BE2C (cell line): Measurements from ENCODE around the gene MEF2D.

Experiments used
- DNase-seq: peaks from one replicate; pipeline ENCODE4 v3.0.0-alpha.2; 2020
- H3K27me3 ChIP-seq: fragments of 250-450 bp; sonication (Bioruptor Pico); 2 replicates; pipeline ENCODE4 v1.5.1; 2020; ENCODE audit warnings: mild to moderate bottlenecking
- H3K36me3 ChIP-seq: fragments of 250-450 bp; sonication (Bioruptor Pico); 2 replicates; pipeline ENCODE4 v1.5.1; 2020; ENCODE audit warnings: mild to moderate bottlenecking
- H3K4me1 ChIP-seq: fragments of 250-450 bp; sonication (Bioruptor Pico); 2 replicates; pipeline ENCODE4 v1.5.1; 2020
- H3K4me3 ChIP-seq: 2 replicates; pipeline ENCODE4 v1.5.1; 2011; ENCODE audit warnings: low read depth, low read length
- H3K9me3 ChIP-seq: fragments of 250-450 bp; sonication (Bioruptor Pico); 2 replicates; pipeline ENCODE4 v1.5.1; 2020
- CTCF ChIP-seq: IDR thresholded peaks from 2 replicates; pipeline ENCODE4 v1.5.1; 2012; ENCODE audit warnings: mild to moderate bottlenecking, low read depth, low read length

The MEF2D gene

GRCh38 chr1:156493154-156493631 lies 7.4 kb downstream of the MEF2D start:
- Histone ChIP-seq H3K4me3 (no peak overlapping the region), H3K4me1 (peaks cover 34% of the 10 kb centered on the region), H3K36me3 (peaks cover 7% of the 10 kb centered on the region; the same call in 1 of the 2 replicates), H3K9me3 (no peaks in the 10 kb centered on the region), H3K27me3 (no peaks in the 10 kb centered on the region)
- TF ChIP-seq CTCF, result no peak
- no peak for DNase-seq

DNA sequence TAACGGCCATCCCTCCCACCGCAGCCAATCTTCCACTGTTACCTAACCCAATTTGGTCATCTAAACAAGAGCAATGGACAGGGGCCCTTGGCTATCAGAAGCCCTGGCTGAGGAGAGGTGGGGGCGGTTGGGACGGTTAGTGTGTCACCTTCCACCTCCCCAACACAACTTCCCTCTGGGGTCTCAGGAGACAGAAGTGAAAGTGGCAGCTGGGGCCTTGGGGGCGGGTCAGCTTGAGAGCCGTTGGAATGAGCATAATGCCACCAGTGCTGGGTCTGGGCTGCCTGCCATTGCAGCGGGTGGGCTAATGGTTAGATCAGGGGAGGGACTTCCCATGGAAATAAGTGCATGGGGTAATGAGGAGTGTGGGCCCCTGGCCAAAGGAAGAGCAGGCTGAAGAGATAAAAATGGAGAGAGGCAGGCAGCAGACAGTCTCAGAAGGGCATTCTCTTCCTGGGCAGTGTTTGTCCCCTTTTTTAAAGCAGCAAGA lies 7.9 kb downstream of the MEF2D start:
- Histone ChIP-seq H3K27me3 (no peaks in the 10 kb centered on the region), H3K36me3 (peaks cover 7% of the 10 kb centered on the region; the same call in 1 of the 2 replicates), H3K4me1 (peaks cover 37% of the 10 kb centered on the region), H3K9me3 (no peaks in the 10 kb centered on the region), H3K4me3 (no peak overlapping the region)
- no peak for DNase-seq
- TF ChIP-seq CTCF, result no peak

DNA sequence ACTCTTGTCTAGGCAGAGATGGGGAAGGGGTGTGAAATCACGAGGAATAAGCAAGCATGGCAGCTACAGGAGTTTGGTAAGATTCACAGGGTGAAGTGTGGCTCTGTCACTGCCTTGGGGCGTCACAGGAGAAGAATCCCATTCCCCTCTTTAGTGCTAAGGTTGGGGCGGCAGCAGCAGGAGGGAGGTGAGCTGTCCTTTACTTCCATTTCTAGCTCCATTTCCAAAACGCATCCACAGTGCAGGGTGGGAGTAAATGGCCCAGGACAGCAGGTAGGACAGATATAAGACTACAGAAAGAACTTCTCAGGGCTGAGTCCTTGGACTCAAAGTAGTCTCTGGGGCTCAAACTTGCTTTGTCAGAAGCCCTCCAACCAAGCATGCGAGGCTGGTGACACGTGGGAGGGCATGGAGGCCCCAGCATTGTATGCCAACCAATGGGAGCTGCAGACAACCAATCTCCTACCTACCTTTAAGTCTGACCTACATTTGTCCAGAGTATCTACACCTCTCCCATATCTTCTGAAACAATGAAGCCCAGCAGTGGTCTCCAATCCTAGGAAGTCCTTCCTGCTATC lies 8.5 kb downstream of the MEF2D start:
- TF ChIP-seq CTCF, result no peak
- peaks cover 37% of the 10 kb centered on the region for H3K4me1 ChIP-seq
- H3K9me3 ChIP-seq, result no peaks in the 10 kb centered on the region
- no peak for DNase-seq
- no peak overlapping the region for H3K4me3 ChIP-seq
- no peaks in the 10 kb centered on the region for H3K27me3 ChIP-seq
- peaks cover 7% of the 10 kb centered on the region; the same call in 1 of the 2 replicates for H3K36me3 ChIP-seq

DNA sequence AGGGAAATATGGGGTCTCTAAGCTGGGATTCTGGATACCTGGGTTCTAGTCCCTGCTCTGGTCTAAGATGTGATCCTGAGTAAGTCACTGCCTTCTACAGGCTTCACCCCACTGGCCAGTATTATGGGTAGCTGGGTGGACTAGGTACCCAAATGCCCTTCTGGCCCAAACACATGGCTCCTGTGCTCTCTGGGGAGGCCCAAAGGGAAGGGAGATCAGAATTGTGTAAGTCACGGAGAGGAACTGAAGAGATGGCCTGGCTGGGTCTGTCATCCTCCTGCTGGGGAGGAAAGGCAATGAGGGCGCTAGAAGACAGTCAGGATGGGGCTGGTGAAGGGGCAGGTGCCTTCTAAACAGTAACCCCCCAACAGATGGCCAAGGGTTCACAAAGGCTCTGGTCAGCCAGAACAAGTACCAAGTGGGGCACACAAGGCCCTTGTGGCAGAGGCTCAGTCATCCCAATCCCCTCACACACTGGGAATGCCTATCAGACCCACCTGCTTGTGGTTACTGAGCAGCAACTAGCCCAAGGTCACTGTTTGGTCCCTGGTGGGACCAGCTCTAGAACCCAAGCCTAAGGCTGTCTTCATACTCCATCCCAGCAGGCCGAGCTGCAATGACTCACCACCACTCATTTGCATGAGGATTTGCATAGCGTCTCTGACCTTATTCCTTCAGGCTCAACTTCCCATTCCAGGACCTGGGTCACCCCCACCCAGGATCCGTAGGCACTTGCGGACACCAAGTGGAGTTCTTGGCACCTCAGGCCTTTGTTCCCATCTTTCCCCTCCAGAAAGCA lies 9.2 kb downstream of the MEF2D start:
- H3K4me1 ChIP-seq, result peaks cover 30% of the 10 kb centered on the region
- H3K27me3 ChIP-seq, result no peaks in the 10 kb centered on the region
- peaks cover 5% of the 10 kb centered on the region; the same call in 1 of the 2 replicates for H3K36me3 ChIP-seq
- H3K9me3 ChIP-seq, result no peaks in the 10 kb centered on the region
- TF ChIP-seq CTCF, result no peak
- no peak for DNase-seq
- H3K4me3 ChIP-seq, result no peak overlapping the region

DNA sequence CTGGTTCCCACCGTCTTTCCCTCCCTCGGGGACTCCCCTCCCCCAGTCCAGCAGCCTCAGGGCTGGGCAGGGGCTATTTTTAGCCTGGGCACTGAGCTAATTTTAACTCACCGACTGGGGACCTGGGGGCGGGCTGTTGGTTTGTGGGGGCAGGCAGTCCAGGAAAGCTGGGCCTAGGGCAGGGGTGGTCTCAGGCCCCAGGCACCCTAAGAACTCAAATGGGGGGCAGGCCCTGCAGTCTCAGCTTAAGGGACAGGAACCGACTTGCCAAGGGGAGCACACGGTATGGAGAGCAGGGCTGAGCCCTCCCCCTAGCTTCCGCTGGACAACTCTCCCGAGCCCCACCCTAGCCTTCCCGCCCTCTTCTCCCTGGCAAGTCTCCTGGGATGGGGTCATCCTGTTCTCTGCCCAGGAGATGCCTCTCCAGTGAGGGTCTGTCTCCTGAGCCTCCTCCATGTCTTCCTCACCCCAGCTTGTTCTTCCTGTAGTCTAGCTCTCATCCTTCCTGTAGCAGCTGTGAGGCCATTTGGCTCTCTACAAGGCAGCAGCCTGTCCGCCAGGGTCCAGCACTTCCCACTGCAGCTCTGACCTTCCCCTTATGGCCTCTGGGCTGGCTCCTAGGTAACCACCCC lies 10.1 kb downstream of the MEF2D start:
- H3K27me3 ChIP-seq, result no peaks in the 10 kb centered on the region
- peaks cover 5% of the 10 kb centered on the region; the same call in 1 of the 2 replicates for H3K36me3 ChIP-seq
- TF ChIP-seq CTCF, result no peak
- DNase-seq, result no peak
- H3K9me3 ChIP-seq, result no peaks in the 10 kb centered on the region
- H3K4me3 ChIP-seq, result no peak overlapping the region
- peaks cover 27% of the 10 kb centered on the region for H3K4me1 ChIP-seq

DNA sequence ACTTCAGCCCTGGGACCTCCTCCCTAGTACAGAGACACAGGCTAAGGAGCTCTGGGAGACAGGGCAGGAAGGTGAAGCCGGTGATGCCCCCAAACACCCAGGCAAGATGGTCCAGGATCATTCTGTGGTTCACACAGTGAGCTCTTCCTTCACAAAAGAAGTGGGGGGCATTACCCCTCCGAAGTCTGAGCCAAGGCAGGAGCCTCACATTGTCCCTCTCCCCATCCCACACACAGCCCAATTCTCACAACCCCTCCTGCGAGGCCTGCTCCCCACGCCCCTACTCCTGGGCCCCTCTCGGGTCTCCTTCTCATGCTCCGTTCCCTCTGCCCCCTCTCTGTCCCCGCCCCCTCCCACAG lies 10.7 kb downstream of the MEF2D start:
- Histone ChIP-seq H3K36me3 (peaks cover 2% of the 10 kb centered on the region; the same call in 1 of the 2 replicates), H3K27me3 (no peaks in the 10 kb centered on the region), H3K4me3 (no peak overlapping the region), H3K4me1 (peaks cover 27% of the 10 kb centered on the region), H3K9me3 (no peaks in the 10 kb centered on the region)
- no peak for DNase-seq
- TF ChIP-seq CTCF, result no peak
